SK-N-SH treated with all-trans-retinoic acid at 6 μM for 48 hours (cell line): ENCODE results near the gene TSSK2.

Source experiments
- RARB ChIP-seq: fragments of 250-450 bp; sonication (Bioruptor Pico); IDR thresholded peaks from 2 replicates; pipeline ENCODE4 v1.8.0; 2021; ENCODE audit warnings: mild to moderate bottlenecking, moderate library complexity
- TOX ChIP-seq: fragments of 250-450 bp; sonication (Bioruptor Pico); IDR thresholded peaks from 2 replicates; pipeline ENCODE4 v1.8.0; 2021; ENCODE audit warnings: mild to moderate bottlenecking, moderate library complexity, borderline replicate concordance
- ZFP3 ChIP-seq: fragments of 250-450 bp; sonication (Bioruptor Pico); IDR thresholded peaks from 2 replicates; pipeline ENCODE4 v1.5.0; 2020; ENCODE audit warnings: mild to moderate bottlenecking, moderate library complexity
- ZNF8 ChIP-seq: fragments of 450-650 bp; formaldehyde crosslinking; IDR thresholded peaks from 2 replicates; pipeline ENCODE4 v1.5.0; 2020; ENCODE audit warnings: mild to moderate bottlenecking, moderate library complexity
- TF ChIP-seq, protein P1 (sequence below): fragments of 250-450 bp; sonication (Bioruptor Pico); IDR thresholded peaks from 2 replicates; pipeline ENCODE4 v1.8.0; 2021; ENCODE audit warnings: low read depth, mild to moderate bottlenecking, moderate library complexity, borderline replicate concordance

DNA sequence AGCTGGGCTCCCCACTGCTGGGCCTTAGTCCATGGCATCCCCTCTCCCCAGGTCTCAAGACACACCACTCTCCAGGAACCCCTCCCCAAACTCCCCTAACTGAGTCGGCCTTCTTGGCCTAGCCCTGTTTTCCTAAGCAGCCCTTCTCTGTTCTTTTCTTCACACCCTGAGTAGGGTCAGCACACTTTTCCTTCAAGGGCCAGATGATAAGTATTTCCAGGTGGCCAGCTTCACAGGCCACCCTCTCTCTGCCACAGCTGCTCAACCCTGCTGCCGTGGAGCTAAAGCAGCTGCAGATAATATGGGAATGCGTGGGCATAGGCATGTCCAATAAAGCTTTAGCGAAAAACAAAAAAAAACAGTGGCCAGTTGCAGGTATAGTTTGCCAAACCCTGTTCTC is 33.0 kb upstream of the TSSK2 start:
- no peak for TF ChIP-seq RARB (CRISPR knock-in tag)
- TF ChIP-seq TOX (CRISPR knock-in tag), result no peak
- TF ChIP-seq ZFP3 (CRISPR knock-in tag), result no peak
- no peak for TF ChIP-seq ZNF8
- TF ChIP-seq, protein P1, sequence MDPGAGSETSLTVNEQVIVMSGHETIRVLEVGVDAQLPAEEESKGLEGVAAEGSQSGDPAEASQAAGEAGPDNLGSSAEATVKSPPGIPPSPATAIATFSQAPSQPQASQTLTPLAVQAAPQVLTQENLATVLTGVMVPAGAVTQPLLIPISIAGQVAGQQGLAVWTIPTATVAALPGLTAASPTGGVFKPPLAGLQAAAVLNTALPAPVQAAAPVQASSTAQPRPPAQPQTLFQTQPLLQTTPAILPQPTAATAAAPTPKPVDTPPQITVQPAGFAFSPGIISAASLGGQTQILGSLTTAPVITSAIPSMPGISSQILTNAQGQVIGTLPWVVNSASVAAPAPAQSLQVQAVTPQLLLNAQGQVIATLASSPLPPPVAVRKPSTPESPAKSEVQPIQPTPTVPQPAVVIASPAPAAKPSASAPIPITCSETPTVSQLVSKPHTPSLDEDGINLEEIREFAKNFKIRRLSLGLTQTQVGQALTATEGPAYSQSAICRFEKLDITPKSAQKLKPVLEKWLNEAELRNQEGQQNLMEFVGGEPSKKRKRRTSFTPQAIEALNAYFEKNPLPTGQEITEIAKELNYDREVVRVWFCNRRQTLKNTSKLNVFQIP (CRISPR knock-in tag), result no peak
